GM12875 (cell line): Measurements from ENCODE around the gene ACAP3.

Experiments
- H3K4me3 ChIP-seq: one replicate; pipeline ENCODE4 v1.5.1; 2011; ENCODE audit warnings: low read depth, low read length, control low read depth
- CTCF ChIP-seq: IDR thresholded peaks from 2 replicates; pipeline ENCODE4 v1.5.1; 2011; ENCODE audit warnings: low read depth, mild to moderate bottlenecking, control low read depth, inconsistent platforms, low read length, moderate library complexity, borderline replicate concordance; ENCODE audit not compliant: insufficient read depth

The ACAP3 gene

GRCh38 chr1:1332774-1333480 lies 25.2 kb upstream of the ACAP3 start:
- no peak for TF ChIP-seq CTCF
- no peak overlapping the region for H3K4me3 ChIP-seq

DNA sequence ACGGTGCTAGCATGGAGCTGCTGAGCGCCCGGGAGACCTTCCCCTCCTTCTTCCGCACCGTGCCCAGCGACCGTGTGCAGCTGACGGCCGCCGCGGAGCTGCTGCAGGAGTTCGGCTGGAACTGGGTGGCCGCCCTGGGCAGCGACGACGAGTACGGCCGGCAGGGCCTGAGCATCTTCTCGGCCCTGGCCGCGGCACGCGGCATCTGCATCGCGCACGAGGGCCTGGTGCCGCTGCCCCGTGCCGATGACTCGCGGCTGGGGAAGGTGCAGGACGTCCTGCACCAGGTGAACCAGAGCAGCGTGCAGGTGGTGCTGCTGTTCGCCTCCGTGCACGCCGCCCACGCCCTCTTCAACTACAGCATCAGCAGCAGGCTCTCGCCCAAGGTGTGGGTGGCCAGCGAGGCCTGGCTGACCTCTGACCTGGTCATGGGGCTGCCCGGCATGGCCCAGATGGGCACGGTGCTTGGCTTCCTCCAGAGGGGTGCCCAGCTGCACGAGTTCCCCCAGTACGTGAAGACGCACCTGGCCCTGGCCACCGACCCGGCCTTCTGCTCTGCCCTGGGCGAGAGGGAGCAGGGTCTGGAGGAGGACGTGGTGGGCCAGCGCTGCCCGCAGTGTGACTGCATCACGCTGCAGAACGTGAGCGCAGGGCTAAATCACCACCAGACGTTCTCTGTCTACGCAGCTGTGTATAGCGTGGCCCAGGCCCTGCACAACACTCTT lies 24.5 kb upstream of the ACAP3 start:
- no peak overlapping the region for H3K4me3 ChIP-seq
- TF ChIP-seq CTCF: no peak

DNA sequence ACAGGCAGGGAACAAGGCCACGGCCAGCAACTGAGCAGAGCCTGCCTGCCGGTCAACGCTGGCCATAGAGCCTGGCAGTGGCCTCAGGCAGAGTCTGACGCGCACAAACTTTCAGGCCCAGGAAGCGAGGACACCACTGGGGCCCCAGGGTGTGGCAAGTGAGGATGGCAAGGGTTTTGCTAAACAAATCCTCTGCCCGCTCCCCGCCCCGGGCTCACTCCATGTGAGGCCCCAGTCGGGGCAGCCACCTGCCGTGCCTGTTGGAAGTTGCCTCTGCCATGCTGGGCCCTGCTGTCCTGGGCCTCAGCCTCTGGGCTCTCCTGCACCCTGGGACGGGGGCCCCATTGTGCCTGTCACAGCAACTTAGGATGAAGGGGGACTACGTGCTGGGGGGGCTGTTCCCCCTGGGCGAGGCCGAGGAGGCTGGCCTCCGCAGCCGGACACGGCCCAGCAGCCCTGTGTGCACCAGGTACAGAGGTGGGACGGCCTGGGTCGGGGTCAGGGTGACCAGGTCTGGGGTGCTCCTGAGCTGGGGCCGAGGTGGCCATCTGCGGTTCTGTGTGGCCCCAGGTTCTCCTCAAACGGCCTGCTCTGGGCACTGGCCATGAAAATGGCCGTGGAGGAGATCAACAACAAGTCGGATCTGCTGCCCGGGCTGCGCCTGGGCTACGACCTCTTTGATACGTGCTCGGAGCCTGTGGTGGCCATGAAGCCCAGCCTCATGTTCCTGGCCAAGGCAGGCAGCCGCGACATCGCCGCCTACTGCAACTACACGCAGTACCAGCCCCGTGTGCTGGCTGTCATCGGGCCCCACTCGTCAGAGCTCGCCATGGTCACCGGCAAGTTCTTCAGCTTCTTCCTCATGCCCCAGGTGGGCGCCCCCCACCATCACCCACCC lies 23.6 kb upstream of the ACAP3 start, which contains the start of gene TAS1R3:
TAS1R3 (plus strand) TSS at position 213 of the 898 bp plus-strand sequence; CDS start at position 279, 66 bp downstream.
- no peak within 1 kb of the TSS for H3K4me3 ChIP-seq
- no peak for TF ChIP-seq CTCF

DNA sequence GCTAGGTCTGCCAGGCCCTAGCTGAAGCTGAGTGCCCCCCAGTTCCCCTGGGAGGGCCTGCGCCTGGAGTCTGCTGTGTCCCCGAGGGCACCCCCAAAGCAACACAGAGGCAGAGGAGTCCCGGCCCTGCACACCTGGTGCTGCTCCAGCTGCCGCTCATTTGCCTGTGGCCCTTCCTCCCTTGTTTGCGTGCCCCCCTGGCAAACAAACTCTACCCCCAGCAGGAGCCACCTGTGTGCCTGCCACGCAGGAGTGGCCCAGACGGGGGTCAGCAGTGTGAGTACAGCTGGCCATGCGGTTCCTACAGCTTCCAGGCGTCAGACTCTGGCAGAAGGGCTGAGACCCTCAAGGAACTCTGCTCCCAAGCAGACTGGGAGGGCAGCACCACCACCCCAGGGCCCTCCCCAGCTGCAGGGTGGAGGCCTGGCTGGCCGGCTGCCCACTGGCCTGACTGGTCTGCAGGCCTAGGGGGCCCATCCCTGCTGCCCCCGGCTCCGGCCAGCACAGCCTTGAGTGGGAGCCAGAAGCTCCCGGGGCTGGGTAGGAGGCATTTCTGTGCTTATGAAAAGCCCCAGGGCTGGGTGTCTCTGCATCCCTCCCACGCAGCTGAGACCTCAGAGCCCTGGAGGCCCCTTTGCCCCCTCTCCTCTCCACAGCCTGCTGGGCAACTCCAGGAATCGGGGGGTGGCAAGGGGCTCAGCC lies 22.8 kb upstream of the ACAP3 start:
- no peak for TF ChIP-seq CTCF
- H3K4me3 ChIP-seq: no peak overlapping the region

DNA sequence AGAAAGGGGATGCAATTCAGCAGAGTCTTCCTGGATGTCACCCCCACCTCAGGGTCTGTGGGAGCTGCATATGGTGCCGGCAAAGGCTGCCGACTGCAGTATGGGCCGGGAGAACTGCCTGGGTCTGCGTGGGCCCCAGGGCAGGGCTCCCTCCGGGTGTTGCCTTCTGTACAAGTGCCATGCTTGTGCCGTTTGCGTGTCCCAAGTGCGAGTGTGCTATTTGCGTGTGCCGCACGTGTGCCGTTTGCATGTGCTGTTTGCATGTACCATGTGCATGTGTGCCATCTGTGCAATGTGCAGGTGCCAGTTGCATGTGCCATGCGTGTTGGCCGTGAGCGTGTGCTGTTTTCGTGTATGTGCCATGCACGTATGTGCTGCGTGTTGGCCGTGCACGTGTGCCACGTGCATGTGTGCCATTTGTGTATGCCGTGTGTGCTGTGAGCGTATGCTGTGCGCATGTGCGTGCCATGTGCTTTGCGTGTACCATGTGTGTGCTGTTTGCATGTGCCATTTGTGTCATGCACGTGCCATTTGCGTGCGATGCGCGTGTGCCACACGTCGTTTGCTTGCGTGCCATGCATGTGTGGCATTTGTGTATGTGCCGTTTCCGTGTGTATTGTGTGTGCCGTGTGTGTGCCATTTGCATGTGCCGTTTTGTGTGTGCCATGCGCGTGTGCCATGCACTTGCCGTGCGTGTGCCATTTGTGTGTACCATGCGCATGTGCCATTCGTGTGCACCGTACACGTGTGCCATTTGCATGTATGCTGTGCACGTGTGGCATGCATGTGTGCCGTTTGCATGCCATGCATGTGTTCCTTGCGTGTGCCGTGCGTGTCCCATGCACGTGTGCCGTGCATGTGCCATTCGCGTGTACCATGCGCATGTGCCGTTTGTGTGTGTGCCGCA lies 21.8 kb upstream of the ACAP3 start:
- no peak for TF ChIP-seq CTCF
- no peak overlapping the region for H3K4me3 ChIP-seq

- no peak overlapping the region for H3K4me3 ChIP-seq
- TF ChIP-seq CTCF: no peak
These were observed 20.5 kb upstream of the ACAP3 start for GRCh38 chr1:1328254-1328653.
